ENCODE results near the gene BCL2.

Gene BCL2

DNA sequence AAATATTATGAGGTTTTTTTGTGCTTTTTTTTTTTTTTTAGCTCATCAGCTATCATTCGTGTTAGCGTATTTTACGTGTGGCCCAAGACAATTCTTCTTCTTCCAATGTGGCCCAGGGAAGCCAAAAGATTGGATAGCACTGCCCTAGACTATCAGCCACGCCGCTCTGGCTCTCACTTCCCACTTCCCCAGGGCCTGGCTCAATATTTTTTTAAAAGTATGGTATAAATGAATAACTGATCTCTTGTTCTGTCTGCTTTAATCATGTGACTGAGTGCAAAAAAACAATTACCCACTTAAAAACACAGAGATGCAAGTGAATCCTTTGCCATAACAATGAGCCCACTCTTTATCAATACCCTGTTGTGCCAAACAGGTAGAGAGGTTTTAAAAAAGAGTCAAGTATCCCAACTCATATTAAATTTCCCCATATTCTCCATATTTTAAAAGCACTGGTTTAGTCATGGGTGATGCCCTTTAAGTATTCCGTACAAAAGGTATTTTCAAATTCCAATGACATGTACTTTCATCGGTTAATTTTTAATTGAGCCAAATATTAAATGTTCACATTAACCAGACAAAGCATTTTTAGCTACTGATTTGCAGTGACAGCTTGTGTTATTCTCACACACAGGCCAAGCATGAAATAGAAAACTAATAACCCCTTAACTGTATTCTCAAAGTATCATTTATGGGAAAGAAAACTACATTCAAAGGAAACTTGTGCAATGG is 12.6 kb downstream of the BCL2 start:
- H4K8ac ChIP-seq (ENCODE audit: low read depth, low read length) = no peak overlapping the region
- H2BK120ac ChIP-seq (ENCODE audit: insufficient read depth, low read length, poor library complexity) = no peak overlapping the region
- no peak overlapping the region for H4K12ac ChIP-seq (ENCODE audit: low read depth, low read length)
- H3K27me3 ChIP-seq (ENCODE audit: insufficient read depth, low read length) = no peaks in the 10 kb centered on the region
- H2AK5ac ChIP-seq (ENCODE audit: low read length) = no peak overlapping the region
- no peak for DNase-seq
- no peak overlapping the region for H4K91ac ChIP-seq (ENCODE audit: low read depth, low read length)
- H3K9ac ChIP-seq (ENCODE audit: low read length) = no peak overlapping the region
- no peak overlapping the region for H3K14ac ChIP-seq (ENCODE audit: low read length)
- no peaks in the 10 kb centered on the region for H3K79me1 ChIP-seq (ENCODE audit: low read length)
- H3K79me2 ChIP-seq (ENCODE audit: control insufficient read depth, insufficient read depth, low read length, poor library complexity) = no peaks in the 10 kb centered on the region
- no peak overlapping the region for H3K27ac ChIP-seq (ENCODE audit: low read depth, low read length)
- H3K4me2 ChIP-seq (ENCODE audit: low read length) = no peak overlapping the region
- no CpG with 5 or more reads among the region's 7 CpGs for WGBS (ENCODE audit: extremely low coverage, insufficient coverage, insufficient read length)
- H2BK12ac ChIP-seq (ENCODE audit: low read length) = no peak overlapping the region
- H3K18ac ChIP-seq (ENCODE audit: low read length) = no peak overlapping the region
- no peak overlapping the region for H3K4me3 ChIP-seq (ENCODE audit: low read depth, low read length)
- H2BK5ac ChIP-seq (ENCODE audit: low read depth, low read length, poor library complexity) = no peak overlapping the region
- H3K23ac ChIP-seq (ENCODE audit: low read length) = no peak overlapping the region
- no peak overlapping the region for H3K4ac ChIP-seq (ENCODE audit: low read depth, low read length)
- H2AFZ ChIP-seq (ENCODE audit: insufficient read depth, low read length, poor library complexity) = no peak overlapping the region
- H3K36me3 ChIP-seq (ENCODE audit: control insufficient read depth in 1 of 2, insufficient read depth in 2 of 2, low read length in 2 of 2) = no peaks in the 10 kb centered on the region
- no peaks in the 10 kb centered on the region for H3K9me3 ChIP-seq (ENCODE audit: insufficient read depth, low read depth, low read length)
- no peaks in the 10 kb centered on the region for H3K4me1 ChIP-seq (ENCODE audit: control insufficient read depth in 1 of 2, insufficient read depth in 2 of 2, low read length in 2 of 2)

DNA sequence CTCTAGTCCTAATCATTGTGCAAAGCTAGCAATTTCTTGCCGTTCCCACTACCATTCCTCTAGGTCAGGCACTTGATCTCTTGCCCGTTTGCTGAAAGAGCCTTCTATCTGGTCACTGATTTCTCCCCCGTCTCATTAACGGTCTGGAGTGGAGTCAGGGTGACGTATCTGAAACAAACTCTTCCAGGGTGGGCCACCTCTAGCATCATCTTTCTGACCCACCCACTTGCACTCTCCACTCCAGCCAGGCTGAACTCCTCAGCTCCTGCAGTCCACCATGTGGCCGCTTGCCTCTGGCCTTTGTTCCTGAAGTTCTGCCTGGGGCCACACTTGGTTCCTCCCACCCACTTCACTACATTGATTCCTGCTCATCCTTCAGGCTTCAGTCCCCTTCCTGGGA is 13.3 kb downstream of the BCL2 start:
- Histone ChIP-seq H2BK12ac (ENCODE audit: low read length) (no peak overlapping the region), H2AK5ac (ENCODE audit: low read length) (no peak overlapping the region), H3K79me1 (ENCODE audit: low read length) (no peaks in the 10 kb centered on the region), H4K8ac (ENCODE audit: low read depth, low read length) (no peak overlapping the region), H4K12ac (ENCODE audit: low read depth, low read length) (no peak overlapping the region), H2BK120ac (ENCODE audit: insufficient read depth, low read length, poor library complexity) (no peak overlapping the region), H3K23ac (ENCODE audit: low read length) (no peak overlapping the region), H3K27ac (ENCODE audit: low read depth, low read length) (no peak overlapping the region), H3K4me2 (ENCODE audit: low read length) (no peak overlapping the region), H4K91ac (ENCODE audit: low read depth, low read length) (no peak overlapping the region), H3K9ac (ENCODE audit: low read length) (no peak overlapping the region), H3K79me2 (ENCODE audit: control insufficient read depth, insufficient read depth, low read length, poor library complexity) (no peaks in the 10 kb centered on the region), H3K18ac (ENCODE audit: low read length) (no peak overlapping the region), H3K4ac (ENCODE audit: low read depth, low read length) (no peak overlapping the region), H3K9me3 (ENCODE audit: insufficient read depth, low read depth, low read length) (no peaks in the 10 kb centered on the region), H3K27me3 (ENCODE audit: insufficient read depth, low read length) (no peaks in the 10 kb centered on the region), H3K36me3 (ENCODE audit: control insufficient read depth in 1 of 2, insufficient read depth in 2 of 2, low read length in 2 of 2) (no peaks in the 10 kb centered on the region), H2BK5ac (ENCODE audit: low read depth, low read length, poor library complexity) (no peak overlapping the region), H3K14ac (ENCODE audit: low read length) (no peak overlapping the region), H3K4me1 (ENCODE audit: control insufficient read depth in 1 of 2, insufficient read depth in 2 of 2, low read length in 2 of 2) (no peaks in the 10 kb centered on the region), H3K4me3 (ENCODE audit: low read depth, low read length) (no peak overlapping the region), H2AFZ (ENCODE audit: insufficient read depth, low read length, poor library complexity) (no peak overlapping the region)
- no CpG with 5 or more reads among the region's 6 CpGs for WGBS (ENCODE audit: extremely low coverage, insufficient coverage, insufficient read length)
- no peak for DNase-seq

DNA sequence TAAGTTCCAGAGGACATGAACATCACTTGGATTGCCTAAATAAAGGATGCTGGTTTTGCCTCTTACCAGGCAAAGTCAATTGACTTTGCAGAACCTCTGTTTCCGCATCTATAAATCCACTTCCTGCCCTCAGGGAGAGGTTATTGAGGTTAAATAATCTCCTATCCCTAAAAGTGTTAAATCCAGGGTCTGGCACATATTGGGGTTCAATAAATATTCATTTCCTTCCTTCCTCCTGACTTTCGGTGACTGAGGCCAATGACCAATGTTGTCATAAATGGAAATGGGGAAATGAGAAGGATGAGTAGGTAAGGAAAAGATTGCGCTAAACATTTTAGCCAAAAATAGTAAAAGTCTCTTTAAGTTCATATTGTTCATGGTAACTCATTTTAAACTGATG is 16.0 kb downstream of the BCL2 start:
- Histone ChIP-seq H3K4me2 (ENCODE audit: low read length) (no peak overlapping the region), H2AFZ (ENCODE audit: insufficient read depth, low read length, poor library complexity) (no peak overlapping the region), H3K36me3 (ENCODE audit: control insufficient read depth in 1 of 2, insufficient read depth in 2 of 2, low read length in 2 of 2) (no peaks in the 10 kb centered on the region), H2BK120ac (ENCODE audit: insufficient read depth, low read length, poor library complexity) (no peak overlapping the region), H3K4ac (ENCODE audit: low read depth, low read length) (no peak overlapping the region), H3K9me3 (ENCODE audit: insufficient read depth, low read depth, low read length) (no peaks in the 10 kb centered on the region), H3K27ac (ENCODE audit: low read depth, low read length) (no peak overlapping the region), H3K18ac (ENCODE audit: low read length) (no peak overlapping the region), H4K12ac (ENCODE audit: low read depth, low read length) (no peak overlapping the region), H4K8ac (ENCODE audit: low read depth, low read length) (no peak overlapping the region), H3K14ac (ENCODE audit: low read length) (no peak overlapping the region), H3K23ac (ENCODE audit: low read length) (no peak overlapping the region), H3K9ac (ENCODE audit: low read length) (no peak overlapping the region), H2BK5ac (ENCODE audit: low read depth, low read length, poor library complexity) (no peak overlapping the region), H2BK12ac (ENCODE audit: low read length) (no peak overlapping the region), H3K4me1 (ENCODE audit: control insufficient read depth in 1 of 2, insufficient read depth in 2 of 2, low read length in 2 of 2) (peaks cover 4% of the 10 kb centered on the region in 2 experiments), H4K91ac (ENCODE audit: low read depth, low read length) (no peak overlapping the region), H2AK5ac (ENCODE audit: low read length) (no peak overlapping the region), H3K4me3 (ENCODE audit: low read depth, low read length) (no peak overlapping the region), H3K27me3 (ENCODE audit: insufficient read depth, low read length) (no peaks in the 10 kb centered on the region), H3K79me2 (ENCODE audit: control insufficient read depth, insufficient read depth, low read length, poor library complexity) (no peaks in the 10 kb centered on the region), H3K79me1 (ENCODE audit: low read length) (no peaks in the 10 kb centered on the region)
- WGBS (ENCODE audit: extremely low coverage, insufficient coverage, insufficient read length) = no CpG with 5 or more reads among the region's 3 CpGs
- DNase-seq = no peak

GRCh38 chr18:63302636-63303405 is 16.7 kb downstream of the BCL2 start:
- H3K79me2 ChIP-seq (ENCODE audit: control insufficient read depth, insufficient read depth, low read length, poor library complexity) = no peaks in the 10 kb centered on the region
- H3K4ac ChIP-seq (ENCODE audit: low read depth, low read length) = no peak overlapping the region
- no peak overlapping the region for H4K12ac ChIP-seq (ENCODE audit: low read depth, low read length)
- H4K91ac ChIP-seq (ENCODE audit: low read depth, low read length) = no peak overlapping the region
- no peak overlapping the region for H3K23ac ChIP-seq (ENCODE audit: low read length)
- H2AK5ac ChIP-seq (ENCODE audit: low read length) = no peak overlapping the region
- H2BK5ac ChIP-seq (ENCODE audit: low read depth, low read length, poor library complexity) = no peak overlapping the region
- no peaks in the 10 kb centered on the region for H3K27me3 ChIP-seq (ENCODE audit: insufficient read depth, low read length)
- no peaks in the 10 kb centered on the region for H3K79me1 ChIP-seq (ENCODE audit: low read length)
- no CpG with 5 or more reads among the region's 5 CpGs for WGBS (ENCODE audit: extremely low coverage, insufficient coverage, insufficient read length)
- H3K4me3 ChIP-seq (ENCODE audit: low read depth, low read length) = no peak overlapping the region
- no peaks in the 10 kb centered on the region for H3K9me3 ChIP-seq (ENCODE audit: insufficient read depth, low read depth, low read length)
- H3K36me3 ChIP-seq (ENCODE audit: control insufficient read depth in 1 of 2, insufficient read depth in 2 of 2, low read length in 2 of 2) = no peaks in the 10 kb centered on the region
- no peak overlapping the region for H2BK120ac ChIP-seq (ENCODE audit: insufficient read depth, low read length, poor library complexity)
- H3K18ac ChIP-seq (ENCODE audit: low read length) = no peak overlapping the region
- H3K4me1 ChIP-seq (ENCODE audit: control insufficient read depth in 1 of 2, insufficient read depth in 2 of 2, low read length in 2 of 2) = peaks cover 4 to 6% of the 10 kb centered on the region in 2 experiments
- H3K27ac ChIP-seq (ENCODE audit: low read depth, low read length) = no peak overlapping the region
- H4K8ac ChIP-seq (ENCODE audit: low read depth, low read length) = no peak overlapping the region
- no peak for DNase-seq
- H3K9ac ChIP-seq (ENCODE audit: low read length) = no peak overlapping the region
- no peak overlapping the region for H3K4me2 ChIP-seq (ENCODE audit: low read length)
- H2AFZ ChIP-seq (ENCODE audit: insufficient read depth, low read length, poor library complexity) = no peak overlapping the region
- H3K14ac ChIP-seq (ENCODE audit: low read length) = no peak overlapping the region
- no peak overlapping the region for H2BK12ac ChIP-seq (ENCODE audit: low read length)

All from trophoblast cell (in vitro differentiated cells and primary cell).